Stimulated activated CD4-positive, alpha-beta T cell treated with anti-CD3 and anti-CD28 coated beads, Interleukin-2, amount 100 ng/mL, for 24 hours (primary cell): ENCODE results near the gene C2orf80.
"Not testable (repeated sequence)": the region's sequence is repeated elsewhere in the genome, so short reads cannot be mapped to it uniquely, and the experiment has no call there.

Experiments used
- DNase-seq, 2 donors: peaks; one replicate each; pipeline ENCODE4 v3.0.0-alpha.2; 2020

The C2orf80 gene

GRCh38 chr2:208189810-208190503, at the start of gene C2orf80:
Gene C2orf80 (minus strand): TSS chr2:208190030. CDS start chr2:208186986, 3,044 bp downstream.
- no peak for DNase-seq

DNA sequence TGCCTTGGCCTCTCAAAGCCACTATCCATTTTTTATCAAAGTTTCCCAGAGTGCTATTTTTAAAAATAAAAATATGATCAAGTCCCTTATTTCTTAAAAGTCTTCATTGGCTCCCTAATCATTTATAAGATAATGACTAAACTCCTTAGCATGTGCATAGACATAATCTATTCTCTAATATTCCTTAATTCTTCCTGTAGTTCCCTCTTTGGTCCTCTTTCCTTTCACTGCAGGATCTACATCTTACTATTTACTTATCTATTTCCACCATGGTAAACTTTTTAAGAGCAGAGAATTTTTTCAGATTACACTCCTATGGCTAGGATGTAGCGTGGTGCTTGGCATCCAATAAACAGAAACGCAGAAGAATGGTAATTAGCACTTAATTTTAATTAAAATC, 46.0 kb upstream of the C2orf80 start:
- DNase-seq, result no peak

- no peak for DNase-seq
Observed at GRCh38 chr2:208234786-208235185, 45.0 kb upstream of the C2orf80 start.

DNA sequence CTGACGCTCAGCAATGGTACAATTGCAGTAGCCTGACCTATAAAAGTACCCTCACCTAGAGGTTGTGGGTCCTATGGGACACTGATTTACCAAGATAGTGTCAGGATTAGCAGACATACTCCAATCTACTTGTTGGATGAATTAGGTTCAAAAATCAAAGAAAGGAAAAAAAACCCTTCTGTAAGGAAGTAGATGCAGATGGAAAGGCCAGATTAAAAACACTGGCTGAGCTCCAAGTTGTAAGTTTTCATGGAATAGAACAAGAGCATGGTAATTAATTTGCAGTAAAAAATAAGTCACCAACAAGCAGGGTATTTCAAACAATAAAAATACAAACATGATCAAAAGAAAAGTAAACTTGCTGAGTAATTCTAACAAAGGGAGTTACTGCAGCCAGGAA, 38.6 kb upstream of the C2orf80 start:
- DNase-seq, result no peak

- DNase-seq, result no peak
Observed at GRCh38 chr2:208227581-208228232, 37.9 kb upstream of the C2orf80 start.

GRCh38 chr2:208224802-208225201, 35.0 kb upstream of the C2orf80 start:
- DNase-seq, result no peak

DNA sequence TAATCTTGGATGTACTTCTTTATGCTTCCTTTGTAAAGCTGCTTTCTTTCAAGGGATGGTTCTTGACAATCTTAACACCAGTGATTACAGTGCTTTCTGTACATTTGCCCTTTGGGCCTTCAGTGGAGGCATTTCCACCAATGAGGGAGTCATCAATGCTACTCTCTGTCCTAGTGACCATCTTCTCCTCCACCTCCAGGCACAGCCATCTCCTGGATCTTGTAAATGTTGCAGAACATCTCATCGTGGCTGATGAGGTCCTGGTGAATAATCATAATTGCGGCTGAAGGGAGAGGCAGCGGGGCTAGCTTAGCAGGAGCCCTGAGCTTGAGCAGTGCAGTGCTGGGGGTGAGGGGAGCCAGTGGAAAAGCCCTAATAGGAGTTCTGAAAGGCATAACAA, 32.5 kb upstream of the C2orf80 start:
- DNase-seq, result no peak

GRCh38 chr2:208221873-208222272, 32.0 kb upstream of the C2orf80 start:
- not testable (repeated sequence) for DNase-seq

DNA sequence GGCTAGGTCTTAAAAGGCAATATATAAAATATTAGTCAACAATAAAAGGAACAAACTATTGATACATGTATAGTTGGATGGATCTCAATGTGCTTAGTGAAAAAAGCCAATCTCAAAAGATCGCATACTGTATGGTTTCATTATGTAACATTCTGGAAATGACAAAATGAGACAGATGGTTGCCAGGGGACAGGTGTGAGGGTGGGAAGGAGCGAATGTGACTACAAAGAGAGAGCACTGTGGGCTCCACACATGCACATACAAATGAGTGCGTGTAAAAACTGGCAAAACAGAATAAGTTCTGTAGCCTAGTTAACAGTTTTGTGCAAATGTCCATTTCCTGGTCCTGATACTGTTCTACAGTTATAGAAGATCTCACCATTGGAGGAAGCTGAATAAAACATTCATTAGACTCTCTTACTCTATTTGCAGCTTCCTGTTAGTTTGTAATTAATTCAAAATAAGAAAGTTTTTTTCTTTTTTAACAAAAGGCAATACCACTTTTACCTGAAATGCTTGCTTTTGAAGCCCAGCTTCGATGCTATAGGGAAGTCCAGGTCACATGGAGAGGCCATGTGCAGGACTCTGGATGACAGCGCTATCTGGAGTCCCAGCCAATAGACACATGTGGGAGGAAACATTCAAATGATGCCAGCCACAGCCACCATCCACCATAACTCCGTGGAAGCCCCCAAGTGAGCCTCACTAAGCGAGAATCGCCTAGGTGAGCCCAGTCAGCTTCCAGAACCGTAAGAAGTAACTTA, 21.0 kb upstream of the C2orf80 start:
- no peak for DNase-seq

GRCh38 chr2:208208335-208209085, 18.7 kb upstream of the C2orf80 start:
- no peak for DNase-seq

DNA sequence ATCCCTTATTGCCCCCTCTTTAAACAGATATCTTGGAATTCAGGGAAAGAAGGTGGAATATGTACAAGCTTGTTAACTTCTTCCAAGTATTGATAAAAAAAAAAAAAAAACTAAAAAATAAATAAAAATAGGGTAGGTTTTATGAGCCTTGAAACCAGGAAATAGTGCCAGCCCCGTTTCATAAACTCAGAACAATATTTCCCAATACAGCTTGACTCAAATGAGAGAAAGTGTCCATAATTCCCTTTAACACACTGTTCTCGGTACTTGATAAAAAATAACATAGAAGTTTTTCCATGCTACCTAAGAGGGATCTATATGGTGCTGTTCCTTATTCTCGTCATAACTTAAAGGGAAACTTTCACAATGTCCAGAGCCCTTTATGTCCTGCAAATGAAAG, 17.9 kb upstream of the C2orf80 start:
- DNase-seq, result no peak

DNA sequence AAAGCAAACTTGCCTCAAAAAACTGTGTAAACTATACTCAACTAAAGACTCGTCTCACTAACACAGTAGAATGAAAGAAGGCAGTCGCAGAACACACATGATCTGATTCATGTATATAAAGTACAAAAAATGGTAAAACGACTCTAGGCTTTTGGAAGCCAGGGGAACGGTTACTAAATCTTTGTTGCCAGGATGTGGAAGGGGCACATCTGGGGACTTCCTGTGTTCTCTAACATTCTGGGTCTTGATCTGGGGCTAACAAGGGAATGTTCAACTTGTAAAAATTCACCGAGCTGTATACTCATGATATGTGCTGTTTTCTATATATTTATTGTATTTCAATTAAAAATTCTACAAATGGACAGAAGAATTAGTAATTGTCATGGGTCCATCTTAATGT, 14.3 kb upstream of the C2orf80 start:
- no peak for DNase-seq

DNA sequence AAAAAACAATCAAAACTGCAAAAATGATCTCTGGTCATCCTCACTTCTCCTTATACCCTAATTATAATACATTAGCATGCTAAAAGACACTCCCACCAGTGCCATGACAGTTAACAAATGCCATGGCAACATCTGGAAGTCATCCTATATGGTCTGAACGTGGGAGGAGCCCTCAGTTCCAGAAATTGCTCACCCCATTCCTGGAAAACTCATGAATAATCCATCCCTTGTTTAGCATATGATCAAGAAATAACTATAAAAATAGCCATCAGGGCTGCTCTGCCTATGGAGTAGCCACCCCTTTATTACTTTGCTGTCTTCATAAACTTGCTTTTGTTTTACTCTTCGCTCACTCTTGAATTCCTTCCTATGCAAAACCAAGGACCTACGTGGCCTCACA, 5.7 kb upstream of the C2orf80 start:
- no peak for DNase-seq

GRCh38 chr2:208192611-208193236, 2.9 kb upstream of the C2orf80 start:
- DNase-seq, result no peak

DNA sequence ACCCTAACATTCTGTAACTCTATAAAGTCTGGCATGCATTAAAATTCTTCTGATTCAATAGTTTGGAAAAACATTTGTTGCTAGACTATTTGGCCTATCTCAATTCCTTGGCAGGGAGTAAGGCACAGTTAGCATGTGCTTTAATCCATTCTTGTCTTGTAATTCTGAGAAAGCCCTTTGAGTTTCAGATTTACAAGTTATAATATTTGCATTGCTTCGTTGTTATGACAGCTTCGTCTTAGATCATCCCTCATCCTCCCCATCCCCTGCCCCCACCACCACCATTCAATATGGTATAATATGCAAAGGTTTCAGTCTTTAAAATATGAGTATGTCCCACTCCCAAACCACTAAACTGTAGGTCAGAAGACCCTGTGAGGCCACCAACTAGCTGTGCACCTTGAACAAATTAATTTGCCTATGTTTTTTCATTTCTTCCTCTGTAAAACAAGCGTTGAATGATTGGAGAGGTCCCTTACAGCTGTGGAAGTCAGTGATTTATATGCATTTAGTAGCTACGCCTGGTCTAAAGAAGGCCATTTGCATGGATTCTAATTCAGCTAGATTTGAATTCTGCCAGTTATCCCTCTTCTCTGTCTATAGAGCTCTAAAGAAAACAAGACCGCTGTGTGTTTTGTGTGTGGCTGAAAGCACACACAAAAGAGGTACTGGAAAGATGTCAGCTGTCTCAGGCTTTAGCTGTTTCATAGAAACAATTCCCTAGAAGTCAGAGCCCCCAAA, 591 bp downstream of the C2orf80 start:
- no peak for DNase-seq

GRCh38 chr2:208186893-208187292, 2.9 kb downstream of the C2orf80 start:
- DNase-seq, result no peak

GRCh38 chr2:208186465-208186864, 3.4 kb downstream of the C2orf80 start:
- no peak for DNase-seq

GRCh38 chr2:208183972-208184705, 5.7 kb downstream of the C2orf80 start:
- no peak for DNase-seq

- no peak for DNase-seq
Observed at GRCh38 chr2:208183526-208183925, 6.3 kb downstream of the C2orf80 start.

DNA sequence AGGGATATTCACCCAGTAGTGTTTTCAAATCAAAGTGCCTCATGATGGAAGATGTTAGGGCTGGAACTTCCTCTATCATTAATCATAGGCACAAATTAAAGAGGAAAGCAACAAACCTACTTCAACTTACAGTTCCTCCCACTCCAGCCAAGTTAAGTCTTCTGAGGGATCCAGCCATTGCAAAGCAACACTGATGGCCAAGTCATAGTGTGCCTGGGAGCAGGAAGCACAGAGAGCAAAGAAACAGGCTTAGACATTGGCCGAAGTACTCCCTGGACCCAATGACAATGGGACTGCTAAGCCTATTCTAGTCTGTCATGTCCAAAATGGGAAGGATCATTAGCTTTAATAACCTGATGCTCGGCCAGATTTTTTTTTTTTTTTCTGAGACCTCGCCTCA, 7.0 kb downstream of the C2orf80 start:
- DNase-seq, result no peak

DNA sequence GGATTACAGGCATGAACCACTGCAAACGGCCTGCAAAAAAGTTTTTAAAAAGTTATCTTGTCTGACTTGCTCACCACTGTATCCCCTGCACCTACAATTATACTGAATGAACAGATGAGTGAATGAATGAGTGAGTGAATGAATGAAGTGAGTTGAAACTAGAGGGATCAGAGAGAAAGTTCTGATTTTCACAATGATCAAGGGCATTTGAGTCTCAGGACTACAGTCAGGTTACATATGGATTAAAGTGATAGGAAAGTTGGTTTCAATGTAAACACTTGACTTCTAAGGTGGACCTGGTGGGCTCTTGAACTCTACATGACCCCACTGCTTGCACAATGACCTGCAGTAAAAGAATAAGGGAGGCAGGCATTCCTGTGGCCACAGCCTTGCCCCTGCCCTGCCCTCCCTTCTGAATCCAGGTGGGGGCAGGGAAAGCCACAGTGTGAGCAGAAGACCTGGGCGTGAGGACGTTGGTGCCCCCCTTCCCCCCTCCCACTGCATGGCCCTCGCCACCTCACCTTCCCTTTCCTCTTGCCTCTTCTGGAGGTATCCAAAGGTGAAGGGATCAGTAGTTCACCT, 10.7 kb downstream of the C2orf80 start:
- DNase-seq, result no peak
